OCI-M2 (cell line): ENCODE results near the gene DUSP21.
"Not testable (repeated sequence)": the region's sequence is repeated elsewhere in the genome, so short reads cannot be mapped to it uniquely, and the experiment has no call there.

Experiments
- DNase-seq: peaks from one replicate; lab custom pipeline; 2025; ENCODE audit not compliant: unreplicated experiment; lab: John Stamatoyannopoulos, UW

The DUSP21 gene

GRCh38 chrX:44843753-44844152 is at the start of gene DUSP21:
Gene DUSP21, plus strand, starts transcription at chrX:44844021. Its CDS starts 112 bp downstream, at chrX:44844133.
- DNase-seq = no peak

- DNase-seq = no peak
These were observed 47.8 kb upstream of the DUSP21 start for GRCh38 chrX:44795945-44796450.

GRCh38 chrX:44802613-44803012 is 41.2 kb upstream of the DUSP21 start:
- DNase-seq = no peak

GRCh38 chrX:44815681-44816080 is 28.1 kb upstream of the DUSP21 start:
- DNase-seq = no peak

- no peak for DNase-seq
These were observed 27.5 kb upstream of the DUSP21 start for GRCh38 chrX:44816367-44816766.

- no peak for DNase-seq
These were observed 26.8 kb upstream of the DUSP21 start for GRCh38 chrX:44817029-44817428.

- DNase-seq = no peak
These were observed 21.2 kb upstream of the DUSP21 start for GRCh38 chrX:44822601-44823000.

- DNase-seq = not testable (repeated sequence)
These were observed 20.6 kb upstream of the DUSP21 start for GRCh38 chrX:44823193-44823592.

- no peak for DNase-seq
These were observed 15.7 kb upstream of the DUSP21 start for GRCh38 chrX:44828008-44828605.

- no peak for DNase-seq
These were observed 14.0 kb upstream of the DUSP21 start for GRCh38 chrX:44829832-44830231.

GRCh38 chrX:44842550-44843317 is 1.1 kb upstream of the DUSP21 start:
- DNase-seq = no peak

- no peak for DNase-seq
These were observed 511 bp upstream of the DUSP21 start for GRCh38 chrX:44843318-44843702.

GRCh38 chrX:44844204-44844603 is 383 bp downstream of the DUSP21 start:
- no peak for DNase-seq

- not testable (repeated sequence) for DNase-seq
These were observed 7.1 kb downstream of the DUSP21 start for GRCh38 chrX:44850891-44851290.

- DNase-seq = no peak
These were observed 27.4 kb downstream of the DUSP21 start for GRCh38 chrX:44871114-44871645.

GRCh38 chrX:44871931-44872820 is 28.4 kb downstream of the DUSP21 start:
- DNase-seq = no peak

GRCh38 chrX:44872821-44873414 is 29.1 kb downstream of the DUSP21 start, which contains the start of gene KDM6A:
Gene KDM6A, plus strand, starts transcription at chrX:44873188. Its CDS starts 364 bp downstream, at chrX:44873552.
- DNase-seq = peak; percentile 67

GRCh38 chrX:44873415-44874276 is 29.8 kb downstream of the DUSP21 start:
- no peak for DNase-seq

GRCh38 chrX:44874420-44875184 is 30.8 kb downstream of the DUSP21 start:
- no peak for DNase-seq
